ENCODE results near the gene SNIP1.
"Not testable (repeated sequence)": the region's sequence is repeated elsewhere in the genome, so short reads cannot be mapped to it uniquely, and the experiment has no call there.

DNA sequence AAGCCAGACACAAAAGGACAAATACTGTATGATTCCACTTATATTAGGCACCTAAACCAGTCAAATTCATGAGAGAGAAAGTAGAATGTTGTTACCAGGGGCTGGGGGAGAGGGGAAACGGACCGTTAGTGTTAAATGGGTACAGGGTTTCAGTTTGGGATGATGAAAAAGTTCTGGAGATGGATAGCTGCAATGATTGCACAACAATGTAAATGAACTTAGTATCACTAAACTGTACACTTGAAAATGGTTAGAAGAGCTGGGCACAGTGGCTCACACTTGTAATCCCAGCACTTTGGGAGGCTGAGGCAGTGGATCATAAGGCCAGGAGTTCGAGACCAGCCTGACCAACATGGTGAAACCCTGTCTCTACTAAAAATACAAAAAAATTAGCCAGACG, 30.5 kb upstream of the SNIP1 start:
- TF ChIP-seq CBX8 (IDR thresholded peaks at IDR 0.05); CEBPB (IDR thresholded peaks at IDR 0.05); CTCF (IDR thresholded peaks at IDR 0.05); POLR2A (IDR thresholded peaks at IDR 0.05; ENCODE audit: low read length); HOXB13 (CRISPR knock-in tag; IDR thresholded peaks at IDR 0.05; ENCODE audit: low read depth); KDM5A (IDR thresholded peaks at IDR 0.05); MYC (IDR thresholded peaks at IDR 0.05; ENCODE audit: borderline replicate concordance, low read length); RCOR1 (IDR thresholded peaks at IDR 0.05; ENCODE audit: low read depth, low read length); CHD2 (IDR thresholded peaks at IDR 0.05; ENCODE audit: low read length, partially characterized antibody); EP300 (IDR thresholded peaks at IDR 0.05); HOXA7 (CRISPR knock-in tag; IDR thresholded peaks at IDR 0.05): not testable (repeated sequence)
- TF ChIP-seq, protein P1, sequence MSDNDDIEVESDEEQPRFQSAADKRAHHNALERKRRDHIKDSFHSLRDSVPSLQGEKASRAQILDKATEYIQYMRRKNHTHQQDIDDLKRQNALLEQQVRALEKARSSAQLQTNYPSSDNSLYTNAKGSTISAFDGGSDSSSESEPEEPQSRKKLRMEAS (IDR thresholded peaks at IDR 0.05) = not testable (repeated sequence)

All from A549 (cell line).